GM19438 (cell line): Measurements from ENCODE around the gene SPIN1.
"Not testable (repeated sequence)": the region's sequence is repeated elsewhere in the genome, so short reads cannot be mapped to it uniquely, and the experiment has no call there.

Experiments used
- ATAC-seq: cut with Tn5 transposase; IDR thresholded peaks from one replicate; pipeline ENCODE4 v1.9.1; 2021; ENCODE audit warnings: low read depth; ENCODE audit not compliant: unreplicated experiment

Gene SPIN1

DNA sequence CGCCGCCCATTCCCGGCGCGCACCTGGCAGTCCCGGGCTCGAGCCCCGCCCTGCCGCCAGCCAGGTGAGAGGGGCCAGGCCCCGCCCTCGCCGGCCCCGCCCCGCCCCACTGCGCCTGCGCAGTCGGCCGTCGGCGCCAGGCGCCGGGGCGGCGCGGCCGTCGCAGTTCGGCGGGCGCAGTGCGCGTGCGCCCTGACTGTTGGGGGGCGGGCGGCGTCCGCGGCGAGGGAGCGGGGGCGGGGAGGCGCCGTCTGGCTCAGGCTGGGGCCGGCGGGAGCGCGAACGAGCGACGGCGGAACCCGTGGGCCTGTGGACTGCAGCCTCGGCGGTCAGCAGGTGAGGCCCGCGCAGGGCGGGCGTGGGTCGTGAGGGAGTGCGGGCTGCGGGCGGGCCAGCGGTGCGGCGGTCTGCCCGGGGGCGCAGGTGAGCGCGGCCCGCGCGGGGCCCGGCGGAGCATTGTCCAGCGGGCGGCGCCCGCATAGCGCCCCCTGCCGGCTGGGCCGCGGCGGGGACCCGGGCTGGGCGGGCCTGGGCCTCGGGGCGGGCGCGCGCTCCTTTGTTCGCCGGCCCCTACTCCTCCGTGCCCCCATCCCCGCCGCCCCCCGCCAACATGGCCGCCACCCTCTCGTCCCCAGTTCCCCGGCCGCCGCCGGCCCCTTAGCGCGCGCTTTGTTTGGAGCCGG lies at the start of gene SPIN1:
SPIN1 (plus strand) TSS at position 242 of the 683 bp plus-strand sequence. CDS start 38,096 bp downstream, outside the sequence.
- ATAC-seq, result peak; percentile 82

GRCh38 chr9:88339317-88339716 lies 48.9 kb upstream of the SPIN1 start:
- ATAC-seq, result no peak

DNA sequence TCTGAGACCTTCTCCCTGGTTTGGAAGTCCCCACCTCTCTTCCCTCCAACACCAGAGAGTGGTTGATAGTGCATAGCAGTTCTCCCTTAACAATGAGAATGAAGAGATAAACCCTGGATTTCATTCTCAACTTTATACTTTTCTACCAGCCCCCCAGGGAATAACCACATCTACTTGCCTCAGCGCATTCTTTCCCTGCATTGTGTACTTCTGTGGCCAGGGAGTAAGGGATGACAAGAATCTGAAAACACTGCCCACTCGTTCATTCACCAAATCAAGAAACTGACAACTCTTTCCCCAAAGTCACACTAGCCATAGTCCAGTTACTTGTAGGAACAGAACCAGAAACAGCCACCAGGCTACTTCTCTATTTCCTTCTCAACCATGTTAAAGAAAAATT lies 46.0 kb upstream of the SPIN1 start:
- no peak for ATAC-seq

GRCh38 chr9:88344013-88344412 lies 44.2 kb upstream of the SPIN1 start:
- ATAC-seq, result no peak

- not testable (repeated sequence) for ATAC-seq
These were observed 37.9 kb upstream of the SPIN1 start for GRCh38 chr9:88350354-88350753.

GRCh38 chr9:88355166-88355565 lies 33.1 kb upstream of the SPIN1 start:
- no peak for ATAC-seq

GRCh38 chr9:88357250-88357649 lies 31.0 kb upstream of the SPIN1 start:
- ATAC-seq, result not testable (repeated sequence)

DNA sequence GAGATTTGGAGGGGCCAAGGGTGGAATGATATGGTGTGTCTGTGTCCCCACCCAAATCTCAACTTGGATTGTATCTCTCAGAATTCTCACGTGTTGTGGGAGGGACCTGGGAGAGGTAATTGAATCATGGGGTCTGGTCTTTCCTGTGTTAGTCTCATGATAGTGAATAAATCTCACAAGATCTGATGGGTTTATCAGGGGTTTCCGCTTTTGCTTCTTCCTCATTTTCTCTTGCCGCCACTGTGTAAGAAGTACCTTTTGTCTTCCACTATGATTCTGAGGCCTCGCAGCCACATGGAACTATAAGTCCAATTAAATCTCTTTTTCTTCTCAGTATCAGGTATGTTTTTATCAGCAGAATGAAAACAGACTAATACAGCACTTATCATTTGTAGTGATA lies 29.5 kb upstream of the SPIN1 start:
- no peak for ATAC-seq

DNA sequence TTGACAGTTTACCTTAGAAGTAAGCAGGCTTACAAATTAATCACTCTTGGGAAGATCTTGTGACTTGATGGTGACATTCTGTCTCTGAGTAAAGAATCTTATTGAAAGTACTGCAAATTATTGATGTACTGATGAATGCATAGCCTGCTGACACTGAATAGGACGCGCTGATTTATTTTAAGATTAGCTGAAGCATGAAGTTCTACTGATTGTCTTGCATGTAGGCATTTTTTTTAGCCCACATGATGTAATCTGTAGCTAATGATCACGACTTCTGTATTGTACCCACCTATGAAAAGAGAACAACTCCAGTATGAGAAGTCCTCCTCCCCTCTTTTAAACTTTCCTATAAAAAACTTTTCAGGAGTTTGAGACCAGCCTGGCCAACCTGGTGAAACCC lies 28.3 kb upstream of the SPIN1 start:
- ATAC-seq, result no peak

DNA sequence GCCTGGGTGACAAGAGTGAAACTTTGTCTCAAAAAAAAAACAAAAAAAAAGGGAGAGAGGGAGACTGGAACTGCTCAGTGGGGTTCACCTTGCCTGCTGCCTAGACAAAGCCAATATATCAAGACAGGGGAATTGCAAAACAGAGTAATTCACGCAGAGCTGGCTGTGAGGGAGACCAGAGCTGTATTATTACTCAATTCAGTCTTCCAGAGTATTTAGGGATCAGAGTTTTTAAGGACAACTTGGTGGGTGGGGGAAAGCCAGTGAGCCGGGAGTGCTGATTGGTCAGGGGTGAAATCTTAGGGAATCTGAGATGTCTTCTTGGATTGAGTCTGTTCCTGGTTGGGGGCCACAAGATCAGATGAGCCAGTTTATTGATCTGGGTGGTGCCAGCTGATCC lies 25.6 kb upstream of the SPIN1 start:
- no peak for ATAC-seq

DNA sequence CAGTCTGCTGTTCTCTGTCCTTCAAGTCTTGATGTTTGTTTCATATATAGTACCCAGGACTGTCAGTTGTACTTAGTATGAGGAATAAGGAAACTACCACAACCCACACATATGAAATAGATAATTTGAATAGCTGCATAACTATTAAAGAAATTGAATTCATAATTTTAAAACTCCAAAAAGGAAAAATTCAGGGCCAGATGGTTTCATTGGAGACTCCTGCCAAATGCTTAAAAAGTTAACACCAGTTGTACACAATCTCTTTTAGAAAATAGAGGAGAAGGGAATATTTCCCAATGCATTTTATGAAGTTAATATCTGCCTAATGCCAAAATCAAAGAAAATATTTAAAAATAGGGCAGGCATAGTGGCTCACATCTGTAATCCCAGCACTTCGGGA lies 24.6 kb upstream of the SPIN1 start:
- no peak for ATAC-seq

GRCh38 chr9:88364706-88365105 lies 23.5 kb upstream of the SPIN1 start:
- no peak for ATAC-seq

DNA sequence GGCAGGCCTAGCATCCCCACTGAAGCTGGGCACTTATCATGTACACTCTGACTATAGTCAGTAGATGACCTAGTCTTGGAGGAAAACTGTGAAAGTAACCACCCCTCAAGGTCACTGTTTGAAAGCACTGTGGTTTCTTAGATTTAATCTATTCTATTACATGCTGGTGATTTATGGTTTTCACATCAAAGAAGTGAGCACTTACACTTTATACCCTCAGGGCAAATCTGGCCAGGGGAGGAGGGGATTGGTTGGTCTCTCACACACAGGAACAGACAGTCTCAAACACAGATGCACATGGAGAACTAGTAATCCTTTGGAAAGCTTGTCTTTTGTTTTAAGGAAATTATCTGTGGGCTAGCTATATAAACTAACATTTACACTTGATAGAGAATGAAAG lies 17.9 kb upstream of the SPIN1 start:
- no peak for ATAC-seq

DNA sequence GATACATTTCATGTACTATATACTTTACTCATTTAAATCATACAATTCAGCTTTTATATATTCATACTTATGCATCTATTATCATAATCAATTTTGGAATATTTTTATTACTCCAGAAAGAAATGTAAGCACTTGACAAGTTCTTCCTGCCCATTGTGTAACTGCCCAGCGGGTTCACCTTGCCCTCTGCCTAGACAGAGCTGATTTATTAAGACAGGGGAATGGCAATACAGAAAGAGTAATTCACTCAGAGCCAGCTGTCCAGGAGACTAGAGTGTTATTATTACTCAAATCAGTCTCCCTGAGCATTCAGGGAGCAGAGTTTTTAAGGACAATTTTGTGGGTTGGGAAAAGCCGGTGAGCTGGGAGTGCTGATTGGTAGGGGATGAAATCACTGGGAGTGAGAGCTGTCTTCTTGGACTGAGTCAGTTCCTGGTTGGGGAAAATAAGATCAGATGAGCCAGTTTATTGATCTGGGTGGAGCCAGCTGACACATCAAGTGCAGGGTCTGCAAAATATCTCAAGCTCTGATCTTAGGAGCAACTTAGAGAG lies 16.1 kb upstream of the SPIN1 start:
- no peak for ATAC-seq

DNA sequence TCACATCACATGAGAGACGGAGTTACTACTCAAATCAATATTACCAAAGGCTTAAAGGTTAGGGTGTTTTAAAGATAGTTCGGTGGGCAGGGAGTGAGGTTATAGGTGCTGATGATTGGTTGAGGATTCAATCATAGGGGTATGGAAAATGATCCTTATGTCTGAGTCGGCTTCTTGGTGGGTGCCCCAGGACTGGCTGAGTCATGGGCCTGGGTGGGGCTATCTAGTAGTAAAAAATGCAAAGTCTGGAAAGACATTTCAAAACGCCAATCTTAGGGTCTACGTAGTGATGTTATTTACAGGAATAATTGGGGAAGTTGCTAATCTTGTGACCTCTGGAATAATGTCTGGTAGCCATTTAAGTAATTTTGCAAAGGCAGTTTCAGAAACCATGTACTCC lies 15.2 kb upstream of the SPIN1 start:
- no peak for ATAC-seq

DNA sequence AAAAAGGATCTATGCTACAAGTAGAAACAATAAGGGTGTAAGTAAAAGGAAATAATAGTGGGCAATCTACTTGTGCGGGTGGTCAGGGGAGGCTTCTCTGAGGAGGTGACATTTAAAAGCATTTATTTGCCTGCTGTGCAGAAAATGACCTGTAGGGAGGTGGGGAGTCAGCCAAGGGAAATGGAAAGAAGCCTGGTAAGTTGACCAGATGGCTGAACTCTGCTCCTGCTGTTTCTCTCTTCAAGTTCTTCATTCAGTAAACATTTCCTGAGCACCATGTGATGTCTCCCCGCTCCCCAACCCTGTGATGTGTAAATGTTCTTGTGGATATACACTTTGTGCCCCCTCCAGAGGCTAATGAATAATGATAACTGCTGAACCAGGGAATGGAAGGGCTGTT lies 9.9 kb upstream of the SPIN1 start:
- no peak for ATAC-seq

DNA sequence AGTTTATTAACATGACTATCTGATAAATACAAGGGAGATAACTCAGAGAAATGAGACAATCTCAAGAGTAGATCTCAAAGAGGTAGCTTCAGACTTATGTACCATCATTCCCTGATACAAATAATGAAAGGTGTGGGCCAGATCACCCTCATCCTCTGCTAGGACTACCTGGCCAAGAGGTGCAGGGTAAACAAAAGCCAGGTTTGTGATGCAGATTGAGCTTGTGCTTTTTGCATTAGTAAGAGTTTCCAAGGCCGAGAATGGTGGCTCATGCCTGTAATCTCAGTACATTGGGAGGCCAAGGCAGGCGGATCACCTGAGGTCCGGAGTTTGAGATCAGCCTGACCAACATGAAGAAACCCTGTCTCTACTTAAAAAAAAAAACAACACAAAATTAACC lies 8.9 kb upstream of the SPIN1 start:
- ATAC-seq, result no peak

GRCh38 chr9:88380118-88380517 lies 8.1 kb upstream of the SPIN1 start:
- ATAC-seq, result no peak

- ATAC-seq, result not testable (repeated sequence)
These were observed 6.9 kb upstream of the SPIN1 start for GRCh38 chr9:88381322-88381721.

- no peak for ATAC-seq
These were observed 5.1 kb upstream of the SPIN1 start for GRCh38 chr9:88383176-88383575.

- ATAC-seq, result not testable (repeated sequence)
These were observed 2.1 kb upstream of the SPIN1 start for GRCh38 chr9:88386137-88386536.

DNA sequence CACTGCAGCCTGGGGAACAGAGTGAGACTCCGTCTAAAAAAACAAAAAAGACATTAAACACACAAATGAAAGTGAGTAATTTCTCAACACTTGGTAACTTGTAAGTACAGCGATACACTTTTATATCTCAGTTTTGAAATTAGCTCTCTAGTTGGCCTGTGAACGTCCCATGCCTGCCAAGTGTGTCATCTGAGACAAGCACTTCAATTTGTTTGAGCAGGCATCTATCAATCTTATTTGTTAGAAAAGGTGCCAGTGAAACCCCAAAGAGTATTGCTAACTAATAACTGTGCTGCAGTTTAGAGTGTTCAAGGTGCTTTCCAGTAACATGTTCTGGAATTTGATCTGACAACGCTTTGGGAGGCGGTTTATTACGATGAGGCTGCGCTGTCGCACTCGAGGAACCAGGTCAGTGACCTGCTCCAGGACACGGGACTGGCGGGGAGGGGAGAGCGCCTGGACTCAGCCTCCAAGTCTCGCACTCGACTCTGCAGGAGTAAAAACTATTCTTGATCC lies 1.1 kb upstream of the SPIN1 start:
- no peak for ATAC-seq
